GM15510 (cell line): ENCODE data around the gene BRCA2.

Experiments
- POLR2A ChIP-seq: IDR thresholded peaks from 3 replicates; pipeline ENCODE4 v1.6.1; 2011; ENCODE audit warnings: borderline replicate concordance; ENCODE audit not compliant: insufficient read length; ENCODE audit errors: extremely low read depth

BRCA2 gene

DNA sequence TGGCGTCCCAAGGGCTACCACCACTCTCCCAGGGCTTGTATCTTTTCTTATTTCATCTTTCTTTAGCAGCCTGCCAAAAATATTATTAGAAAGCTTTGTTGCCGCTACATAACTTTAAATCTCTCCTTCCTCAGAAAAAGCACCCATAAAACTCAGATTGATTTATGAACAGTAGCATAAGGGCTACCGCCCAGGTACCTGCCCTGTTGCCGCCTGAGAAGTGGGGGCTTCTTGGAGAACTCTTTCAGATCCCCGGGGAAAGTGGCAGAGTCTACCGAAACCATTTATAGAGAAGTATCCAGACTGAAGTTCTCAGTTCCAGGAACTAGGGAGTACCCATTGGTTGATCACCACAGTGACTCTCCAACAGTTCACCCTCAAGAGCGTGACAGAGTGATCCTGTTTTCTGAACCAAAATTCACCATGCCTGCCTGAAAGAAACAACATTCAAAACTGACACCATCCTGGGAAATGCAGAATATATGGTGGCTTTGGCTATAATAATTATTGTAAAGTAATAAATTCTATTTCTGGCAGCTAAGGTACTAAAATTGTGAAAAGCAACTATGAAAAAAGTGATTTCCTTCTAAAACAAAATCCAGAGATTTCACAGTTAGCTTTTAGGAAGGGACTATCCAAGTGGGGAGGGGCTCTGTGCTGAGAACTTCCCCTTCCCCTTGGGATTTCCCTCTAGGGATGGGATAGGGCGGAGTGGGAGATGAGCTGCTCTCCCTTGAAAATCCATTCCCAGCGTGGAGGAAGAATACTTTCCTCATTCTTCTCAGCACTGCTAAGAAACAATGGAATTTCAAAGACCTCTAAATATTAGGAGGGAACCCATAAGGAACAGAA, 113.5 kb downstream of the BRCA2 start:
- TF ChIP-seq POLR2A, result no peak

DNA sequence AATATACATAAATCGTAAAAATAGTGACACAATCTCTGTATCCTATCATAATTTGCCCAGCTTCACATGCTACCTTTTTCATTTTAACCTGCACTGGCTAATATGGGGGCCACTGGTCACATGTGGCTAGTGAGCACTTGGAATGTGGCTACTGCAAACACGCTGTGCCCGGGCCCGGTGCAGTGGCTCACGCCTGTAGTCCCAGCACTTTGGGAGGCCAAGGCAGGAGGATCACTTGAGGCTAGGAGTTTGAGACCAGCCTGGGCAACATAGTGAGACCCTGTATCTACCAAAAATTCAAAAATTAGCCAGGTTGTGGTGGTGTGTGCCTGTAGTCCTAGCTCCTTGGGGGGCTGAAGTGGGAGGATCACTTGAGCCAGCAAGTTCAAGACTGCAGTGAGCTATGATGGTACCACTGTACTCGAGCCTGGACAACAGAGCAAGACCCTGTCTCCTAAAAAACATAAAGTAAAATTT, 114.2 kb downstream of the BRCA2 start:
- no peak for TF ChIP-seq POLR2A

DNA sequence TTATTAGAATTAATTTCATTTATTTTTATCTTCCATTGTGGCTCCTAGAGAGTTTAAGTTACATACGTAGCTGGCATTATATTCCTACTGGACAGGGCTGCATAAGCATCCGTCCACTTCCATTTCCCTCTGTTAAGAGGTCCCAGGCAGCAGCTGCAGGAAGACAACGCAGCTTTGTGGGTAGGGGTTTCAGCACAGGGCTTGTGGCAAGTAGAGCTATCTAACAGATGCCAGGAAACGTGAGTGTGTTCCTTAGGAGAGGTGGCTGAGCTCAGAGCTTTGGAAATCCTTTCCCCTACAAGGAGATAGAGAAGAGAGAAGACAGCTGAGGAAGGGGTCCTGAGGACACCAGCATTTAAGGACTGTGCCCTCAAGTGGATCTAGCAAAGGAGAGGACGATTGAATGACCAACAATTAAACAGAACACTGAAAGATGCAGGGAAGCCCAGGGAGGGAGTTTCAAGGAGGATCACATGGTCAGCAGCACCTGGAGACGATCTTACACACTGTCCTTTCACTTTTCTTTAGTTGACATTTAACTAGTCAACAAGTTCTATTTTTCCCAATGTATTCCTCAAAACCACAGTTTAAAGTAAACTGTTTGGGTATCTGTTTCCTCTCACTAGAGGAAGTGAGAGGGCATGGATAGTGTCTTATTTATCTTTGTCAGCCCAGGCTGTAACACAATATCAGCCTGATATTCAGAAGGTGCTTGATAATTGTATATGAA, 114.9 kb downstream of the BRCA2 start:
- no peak for TF ChIP-seq POLR2A

DNA sequence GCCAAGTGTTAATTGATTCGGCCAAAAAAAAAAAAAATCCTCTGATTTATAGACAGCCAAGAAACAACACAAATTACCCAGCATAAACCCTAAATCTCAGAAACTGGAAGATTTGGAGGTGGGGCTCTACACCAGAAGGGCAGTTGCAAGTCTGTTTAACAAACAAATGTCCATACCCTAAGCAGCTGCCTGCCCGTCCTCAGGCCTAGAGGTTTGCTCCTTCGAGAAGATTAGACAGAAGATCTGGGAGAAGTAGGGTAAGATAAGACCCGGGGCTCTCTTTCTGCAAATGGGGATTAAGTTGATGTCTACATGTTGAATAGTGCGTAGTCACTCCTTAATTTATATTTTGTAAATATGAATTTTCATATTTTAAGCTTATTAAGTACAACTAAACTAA, 116.1 kb downstream of the BRCA2 start:
- no peak for TF ChIP-seq POLR2A

DNA sequence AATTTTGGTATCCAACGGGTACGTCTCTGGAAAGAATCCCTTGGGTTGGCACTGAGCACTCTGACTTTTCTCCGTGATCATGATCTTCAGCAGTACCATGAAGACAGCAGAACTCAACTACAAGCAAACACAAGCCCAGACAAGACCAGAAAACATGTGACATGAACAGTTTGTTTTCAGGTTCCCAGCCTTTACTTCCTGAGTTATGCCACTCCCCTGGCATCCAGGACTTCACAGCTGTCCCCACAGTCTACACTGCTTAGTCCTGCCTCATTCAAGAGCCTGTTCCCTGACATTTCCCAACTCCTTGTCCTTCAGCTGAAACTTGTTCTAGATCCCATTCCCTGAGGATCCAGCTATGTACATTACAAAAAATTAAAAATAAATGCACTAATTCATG, 117.5 kb downstream of the BRCA2 start:
- no peak for TF ChIP-seq POLR2A

DNA sequence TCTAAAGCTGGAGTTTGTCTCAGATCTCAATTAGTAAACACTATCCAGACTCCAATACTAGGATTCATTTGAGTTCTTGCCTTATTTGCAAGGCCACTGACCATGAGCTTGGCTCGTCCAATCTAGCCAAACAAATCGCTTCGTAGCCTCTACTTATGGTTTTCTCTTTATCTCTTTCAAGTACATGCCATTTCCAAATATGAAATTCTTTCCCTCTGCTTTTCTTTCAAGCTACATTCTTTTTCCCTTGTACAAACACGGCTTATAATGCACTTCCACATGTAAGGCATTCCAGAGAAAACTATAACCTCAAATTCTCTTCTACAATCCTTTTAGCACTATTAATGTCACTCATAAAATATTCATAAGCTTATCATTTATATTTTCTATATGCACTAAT, 123.6 kb downstream of the BRCA2 start:
- no peak for TF ChIP-seq POLR2A

DNA sequence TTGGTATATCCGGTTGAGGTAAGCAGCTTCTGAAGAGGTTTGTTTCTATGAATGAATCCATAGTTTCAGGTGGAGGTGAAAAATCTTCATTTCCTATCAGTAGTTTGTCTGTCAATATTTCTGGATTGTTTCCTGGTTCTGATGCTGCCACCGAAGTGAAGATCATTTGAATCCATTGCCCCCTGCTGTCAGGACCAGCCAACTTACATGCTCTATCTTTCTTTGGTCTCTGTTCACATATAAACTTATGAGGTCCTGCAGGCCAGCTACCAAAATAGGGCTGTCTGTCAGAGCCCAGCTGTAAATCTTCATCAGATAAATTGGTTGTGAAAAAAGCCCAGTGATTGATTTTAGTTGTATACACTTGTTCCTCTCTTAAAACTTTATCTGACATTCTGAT, 127.8 kb downstream of the BRCA2 start:
- TF ChIP-seq POLR2A, result no peak

DNA sequence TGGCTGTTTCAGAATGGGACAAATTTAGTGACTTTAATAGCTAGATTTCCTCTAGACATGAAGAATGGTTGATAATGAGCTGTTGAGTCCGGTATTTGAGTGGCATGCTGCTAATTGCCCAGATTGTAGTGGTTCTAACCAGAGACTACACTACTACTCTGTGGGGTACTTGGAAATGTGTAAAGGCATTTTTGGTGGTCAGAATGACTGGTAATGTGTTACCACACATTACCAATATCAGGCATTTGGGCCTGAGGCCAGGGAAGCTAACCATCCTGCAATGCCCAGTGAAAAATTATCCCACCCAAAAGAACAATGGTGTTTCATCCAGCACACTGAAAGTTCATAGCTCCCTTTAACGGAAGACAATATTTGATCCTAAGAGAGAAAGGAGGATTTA, 130.2 kb downstream of the BRCA2 start:
- TF ChIP-seq POLR2A, result no peak

DNA sequence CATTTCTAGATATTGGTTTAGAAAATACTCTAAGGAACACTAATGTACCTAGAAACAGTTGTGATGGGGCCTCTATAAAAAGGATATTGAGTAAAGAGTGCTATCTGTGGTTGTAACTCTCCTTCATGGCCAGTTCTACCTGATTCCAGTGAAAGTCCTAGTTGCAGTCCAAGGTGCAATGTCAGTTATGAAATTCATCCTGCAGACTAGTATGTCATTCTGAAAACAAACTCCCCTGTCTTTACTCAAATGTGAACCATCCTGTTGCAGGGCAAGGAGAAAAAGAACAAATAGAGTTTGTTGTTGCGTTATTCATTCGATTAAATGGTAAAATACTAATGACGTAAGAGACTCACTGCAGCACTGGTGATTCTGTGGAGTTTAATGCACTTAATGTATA, 130.9 kb downstream of the BRCA2 start:
- no peak for TF ChIP-seq POLR2A

DNA sequence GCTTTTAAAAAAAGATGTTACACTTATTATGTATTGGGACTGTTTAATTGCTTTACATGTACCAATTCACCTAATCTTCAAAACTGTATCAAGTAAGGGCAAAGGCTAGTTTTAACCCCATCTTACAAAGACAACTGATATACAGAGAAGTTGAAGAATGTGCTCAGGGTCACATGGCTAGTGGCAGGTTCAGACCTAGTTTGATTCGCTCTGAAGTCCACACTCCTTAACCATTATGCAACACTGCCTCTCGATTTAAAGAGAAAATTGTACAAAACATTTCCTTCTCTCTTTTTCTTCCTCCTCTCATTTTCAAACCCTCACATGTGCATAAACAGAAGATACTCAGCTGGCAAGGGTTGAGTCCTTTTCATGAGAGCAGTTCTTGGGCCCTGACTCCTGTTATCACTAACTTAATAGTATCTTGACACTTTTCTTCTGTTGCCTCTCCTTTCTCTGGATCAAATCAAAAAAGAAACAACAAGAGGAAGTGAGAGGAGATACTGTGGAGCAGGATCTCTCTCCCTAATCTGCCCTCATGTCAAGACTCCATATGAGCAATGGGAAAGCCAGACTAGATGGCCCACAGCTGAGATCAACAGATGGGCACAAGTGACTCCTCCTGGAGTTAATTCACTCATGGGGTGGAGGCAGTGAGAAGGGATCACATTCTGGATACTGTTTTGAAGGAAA, 131.6 kb downstream of the BRCA2 start:
- no peak for TF ChIP-seq POLR2A

DNA sequence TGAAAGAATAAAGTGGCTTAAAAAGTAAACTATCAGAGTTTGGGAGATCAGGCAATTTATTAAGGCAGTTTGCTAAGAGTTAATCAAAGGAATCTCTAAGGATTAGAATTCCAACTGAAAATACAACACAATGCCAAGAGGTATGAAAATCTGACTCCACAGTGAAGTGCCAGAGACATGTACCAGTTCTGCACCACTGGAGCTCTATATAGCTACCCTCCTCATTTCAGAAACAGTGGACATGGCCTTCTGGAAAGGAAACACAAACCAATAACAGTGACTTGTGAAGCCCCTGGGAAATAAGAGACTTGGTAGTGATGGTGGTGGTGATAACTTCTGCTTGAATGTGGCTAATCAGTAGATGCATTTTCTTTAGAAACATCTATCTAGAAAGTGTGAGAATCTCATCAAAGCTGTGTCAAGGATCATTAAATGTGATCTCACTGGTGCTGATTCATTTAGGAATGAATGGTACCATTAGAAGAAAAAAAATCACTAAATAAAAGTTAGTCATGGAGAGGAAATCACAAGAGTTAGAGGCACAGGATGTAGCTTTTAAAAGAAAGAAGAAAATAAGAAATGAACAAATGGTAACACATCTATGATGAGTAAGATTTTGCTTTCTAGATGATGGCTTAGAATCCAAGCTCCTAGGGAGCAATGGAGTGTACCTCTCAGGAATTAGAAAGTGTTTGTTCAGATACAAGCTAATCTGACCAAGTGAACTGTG, 132.8 kb downstream of the BRCA2 start:
- TF ChIP-seq POLR2A, result no peak

DNA sequence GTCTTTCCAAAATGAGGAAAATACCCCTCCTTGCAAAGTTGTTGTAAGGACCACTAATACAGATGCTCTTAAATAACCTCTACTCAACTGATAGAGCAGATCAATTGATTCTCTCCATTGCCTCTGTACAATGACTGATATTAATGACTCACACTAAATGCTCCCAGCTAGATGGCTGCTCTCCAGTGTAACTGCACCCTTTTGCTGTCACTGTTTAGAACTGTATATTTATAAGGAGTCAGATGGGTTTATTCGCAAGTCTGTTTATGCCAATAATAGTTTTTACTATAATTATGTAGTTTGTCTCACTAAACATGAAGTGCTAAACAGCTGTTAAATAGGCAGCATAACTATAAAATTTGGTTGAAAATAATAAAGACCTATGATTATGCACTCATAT, 133.7 kb downstream of the BRCA2 start:
- no peak for TF ChIP-seq POLR2A
